Measurements from ENCODE around the gene PGM1. TPM values are rescaled to one million over a fixed set of nuclear protein-coding genes. Genes with fewer than 3 reads are reported as not detected.

The PGM1 gene
- total RNA-seq, 2 experiments from 2014 or later = 43.2 to 56.9 TPM

- H3K4me3 ChIP-seq (ENCODE audit: low read depth, low read length, poor library complexity, severe bottlenecking) = no peak overlapping the region
- H2AFZ ChIP-seq (ENCODE audit: low read length) = no peak overlapping the region
- H3K27ac ChIP-seq (ENCODE audit: low read depth, low read length, poor library complexity, severe bottlenecking) = no peak overlapping the region
- BruUV-seq (replicated peaks) = no TSS peak
- no peaks in the 10 kb centered on the region for H3K79me2 ChIP-seq (ENCODE audit: insufficient read depth, low read depth, low read length)
- no peak for DNase-seq (ENCODE audit: low spot score)
- H3K36me3 ChIP-seq (ENCODE audit: insufficient read depth, low read length) = 0 out of 2 replicates have a peak, but pooled peaks cover 5% of the 10 kb centered on the region
- intact Hi-C loops (cut with micrococcal nuclease; ENCODE audit: unreplicated experiment) = no loop called here
- no peak overlapping the region for H3K4me2 ChIP-seq (ENCODE audit: low read length)
- ChIA-PET CTCF (ENCODE audit: unreplicated experiment) (no interaction called here), POLR2A (no interaction called here)
- TF ChIP-seq CTCF (conservative IDR thresholded peaks at IDR 0.05; ENCODE audit: low read length) (no peak), EZH2phosphoT487 (IDR thresholded peaks at IDR 0.05; ENCODE audit: borderline replicate concordance, low read depth, low read length) (no peak)
- no peaks in the 10 kb centered on the region; the same call in 1 of the 2 replicates for H3K9me2 ChIP-seq (ENCODE audit: insufficient read depth, low read length)
- H3K9me3 ChIP-seq (ENCODE audit: low read length) = no peaks in the 10 kb centered on the region
- no peaks in the 10 kb centered on the region for H3K4me1 ChIP-seq (ENCODE audit: insufficient read depth, low read length, poor library complexity, severe bottlenecking)
- H4K20me1 ChIP-seq (ENCODE audit: insufficient read depth, low read length) = no peaks in the 10 kb centered on the region
These were observed 66.2 kb downstream of the PGM1 start for GRCh38 chr1:63659448-63659847.

GRCh38 chr1:63662056-63662836, 69.0 kb downstream of the PGM1 start:
- Histone ChIP-seq H3K4me2 (ENCODE audit: low read length) (no peak overlapping the region), H3K9me2 (ENCODE audit: insufficient read depth, low read length) (no peaks in the 10 kb centered on the region; the same call in 1 of the 2 replicates), H3K4me3 (ENCODE audit: low read depth, low read length, poor library complexity, severe bottlenecking) (no peak overlapping the region), H2AFZ (ENCODE audit: low read length) (no peak overlapping the region), H3K79me2 (ENCODE audit: insufficient read depth, low read depth, low read length) (no peaks in the 10 kb centered on the region), H4K20me1 (ENCODE audit: insufficient read depth, low read length) (no peaks in the 10 kb centered on the region), H3K9me3 (ENCODE audit: low read length) (no peaks in the 10 kb centered on the region), H3K4me1 (ENCODE audit: insufficient read depth, low read length, poor library complexity, severe bottlenecking) (no peaks in the 10 kb centered on the region), H3K36me3 (ENCODE audit: insufficient read depth, low read length) (no peaks in the 10 kb centered on the region), H3K27ac (ENCODE audit: low read depth, low read length, poor library complexity, severe bottlenecking) (no peak overlapping the region)
- CTCF ChIA-PET (ENCODE audit: unreplicated experiment) = no interaction called here
- intact Hi-C loops (cut with micrococcal nuclease; ENCODE audit: unreplicated experiment) = no loop called here
- no peak for DNase-seq (ENCODE audit: low spot score)
- BruUV-seq (replicated peaks) = no TSS peak
- TF ChIP-seq EZH2phosphoT487 (IDR thresholded peaks at IDR 0.05; ENCODE audit: borderline replicate concordance, low read depth, low read length) = no peak
- TF ChIP-seq CTCF (conservative IDR thresholded peaks at IDR 0.05; ENCODE audit: low read length) = no peak
- POLR2A ChIA-PET = no interaction called here

- POLR2A ChIA-PET = no interaction called here
- Histone ChIP-seq H3K27ac (ENCODE audit: low read depth, low read length, poor library complexity, severe bottlenecking) (no peak overlapping the region), H3K9me2 (ENCODE audit: insufficient read depth, low read length) (no peaks in the 10 kb centered on the region; the same call in 1 of the 2 replicates), H3K9me3 (ENCODE audit: low read length) (no peaks in the 10 kb centered on the region), H3K36me3 (ENCODE audit: insufficient read depth, low read length) (no peaks in the 10 kb centered on the region), H3K79me2 (ENCODE audit: insufficient read depth, low read depth, low read length) (no peaks in the 10 kb centered on the region), H3K4me2 (ENCODE audit: low read length) (no peak overlapping the region), H3K4me1 (ENCODE audit: insufficient read depth, low read length, poor library complexity, severe bottlenecking) (no peaks in the 10 kb centered on the region), H2AFZ (ENCODE audit: low read length) (no peak overlapping the region), H4K20me1 (ENCODE audit: insufficient read depth, low read length) (no peaks in the 10 kb centered on the region), H3K4me3 (ENCODE audit: low read depth, low read length, poor library complexity, severe bottlenecking) (no peak overlapping the region)
- DNase-seq (ENCODE audit: low spot score) = no peak
- intact Hi-C loops (cut with micrococcal nuclease; ENCODE audit: unreplicated experiment) = no loop called here
- CTCF ChIA-PET (ENCODE audit: unreplicated experiment) = no interaction called here
- BruUV-seq (replicated peaks) = no TSS peak
- TF ChIP-seq EZH2phosphoT487 (IDR thresholded peaks at IDR 0.05; ENCODE audit: borderline replicate concordance, low read depth, low read length) = no peak
- no peak for TF ChIP-seq CTCF (conservative IDR thresholded peaks at IDR 0.05; ENCODE audit: low read length)
These were observed 69.6 kb downstream of the PGM1 start for GRCh38 chr1:63662841-63663240.
